IPS-18c (cell line): ENCODE data around the gene ZNF865.

Experiments
- H3K4me3 ChIP-seq: 2 replicates; pipeline ENCODE4 v1.7.0; 2013; ENCODE audit warnings: low read depth, mild to moderate bottlenecking, low read length, moderate library complexity; ENCODE audit not compliant: insufficient read depth
- H3K9me3 ChIP-seq: one replicate; pipeline ENCODE4 v1.6.1; 2013; ENCODE audit warnings: mild to moderate bottlenecking, low read length, moderate library complexity; ENCODE audit not compliant: control insufficient read depth, insufficient read depth

Gene ZNF865

DNA sequence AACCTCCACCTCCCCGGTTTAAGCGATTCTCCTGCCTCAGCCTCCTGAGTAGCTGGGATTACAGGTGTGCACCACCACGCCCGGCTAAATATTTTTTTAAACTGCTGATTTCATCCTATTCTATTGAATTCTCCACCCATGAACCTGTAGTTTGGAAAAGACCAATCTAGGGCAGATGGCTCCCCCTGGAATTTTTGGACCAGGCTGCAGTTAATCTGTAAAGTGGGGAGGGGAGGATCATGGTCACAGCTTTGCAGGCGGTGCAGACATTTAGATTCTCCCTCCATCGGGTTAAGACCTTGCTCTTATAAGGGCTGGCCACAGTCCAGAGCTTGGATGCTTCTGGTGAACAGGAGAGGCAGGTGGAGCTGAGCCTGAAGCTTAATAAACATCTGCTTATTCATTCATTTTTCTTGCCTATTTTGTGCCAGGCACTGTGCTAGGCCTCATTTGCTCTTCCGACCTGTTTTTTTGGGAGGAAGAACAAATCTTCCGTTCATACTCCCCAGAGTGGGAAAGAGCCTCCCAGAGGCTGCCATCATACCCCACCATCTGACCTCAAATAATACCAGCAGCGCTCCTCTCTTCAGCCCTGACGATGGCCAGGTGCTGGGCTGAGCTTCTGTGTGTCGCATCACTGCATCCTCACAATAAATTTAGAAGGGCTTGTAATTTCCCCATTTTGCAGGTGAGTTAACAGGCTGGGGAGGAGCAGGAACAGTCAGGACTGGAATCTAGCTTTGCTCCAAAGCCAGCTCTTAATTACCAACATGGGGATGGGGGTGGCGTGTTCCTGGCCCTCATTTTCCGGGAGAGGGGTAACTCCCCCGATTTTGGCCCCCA, 41.7 kb downstream of the ZNF865 start:
- H3K4me3 ChIP-seq, result peak overlapping the region; percentile 89
- H3K9me3 ChIP-seq, result no peaks in the 10 kb centered on the region

DNA sequence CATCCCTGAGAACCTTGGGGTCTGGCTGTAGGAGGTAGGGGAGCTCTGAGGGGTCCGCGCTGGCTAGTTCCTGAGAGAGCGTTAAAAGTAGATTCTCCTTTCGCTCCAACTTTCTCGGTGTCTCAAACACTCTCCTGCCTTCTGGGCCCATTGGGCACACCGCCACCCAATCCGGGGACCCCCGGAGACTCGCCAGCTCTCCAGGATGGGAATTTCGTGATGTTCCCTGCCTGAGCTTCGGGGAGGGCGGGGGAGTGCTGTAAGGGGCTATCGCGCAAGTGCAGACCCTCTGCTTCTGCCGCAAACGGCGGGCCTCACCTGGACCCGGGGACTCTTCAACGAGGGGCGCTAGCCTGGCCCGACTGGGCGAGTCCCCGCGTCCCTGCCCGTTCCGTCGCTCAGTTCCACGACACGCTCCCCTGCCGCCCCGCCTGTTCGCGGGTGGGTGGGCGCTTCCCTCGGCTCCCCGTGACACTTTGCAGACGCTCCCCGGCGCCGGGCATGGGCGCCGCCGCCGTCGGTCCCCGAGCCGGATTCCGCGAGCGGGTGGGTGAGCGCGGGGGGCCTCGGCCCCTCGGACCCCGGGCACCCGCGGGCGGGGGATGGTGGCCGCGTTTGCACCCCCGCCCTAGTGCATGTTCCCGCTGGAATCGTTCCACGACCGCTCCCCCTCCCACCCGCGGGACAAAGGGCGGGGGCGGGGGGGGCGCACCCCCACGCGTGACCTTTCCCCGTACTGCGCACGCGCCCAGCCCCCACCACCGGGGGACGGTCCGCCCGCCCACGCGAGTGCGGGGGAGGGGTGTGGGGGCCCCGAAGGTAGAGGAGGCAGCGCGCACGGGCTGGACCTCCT, 42.5 kb downstream of the ZNF865 start, which contains the start of gene CCDC106:
TSS of gene CCDC106 (plus strand) at position 481 of the 853 bp plus-strand sequence. CDS start 835 bp downstream, outside the sequence.
- Histone ChIP-seq H3K9me3 (no peaks in the 10 kb centered on the region), H3K4me3 (peak within 1 kb of the TSS; percentile 89)

DNA sequence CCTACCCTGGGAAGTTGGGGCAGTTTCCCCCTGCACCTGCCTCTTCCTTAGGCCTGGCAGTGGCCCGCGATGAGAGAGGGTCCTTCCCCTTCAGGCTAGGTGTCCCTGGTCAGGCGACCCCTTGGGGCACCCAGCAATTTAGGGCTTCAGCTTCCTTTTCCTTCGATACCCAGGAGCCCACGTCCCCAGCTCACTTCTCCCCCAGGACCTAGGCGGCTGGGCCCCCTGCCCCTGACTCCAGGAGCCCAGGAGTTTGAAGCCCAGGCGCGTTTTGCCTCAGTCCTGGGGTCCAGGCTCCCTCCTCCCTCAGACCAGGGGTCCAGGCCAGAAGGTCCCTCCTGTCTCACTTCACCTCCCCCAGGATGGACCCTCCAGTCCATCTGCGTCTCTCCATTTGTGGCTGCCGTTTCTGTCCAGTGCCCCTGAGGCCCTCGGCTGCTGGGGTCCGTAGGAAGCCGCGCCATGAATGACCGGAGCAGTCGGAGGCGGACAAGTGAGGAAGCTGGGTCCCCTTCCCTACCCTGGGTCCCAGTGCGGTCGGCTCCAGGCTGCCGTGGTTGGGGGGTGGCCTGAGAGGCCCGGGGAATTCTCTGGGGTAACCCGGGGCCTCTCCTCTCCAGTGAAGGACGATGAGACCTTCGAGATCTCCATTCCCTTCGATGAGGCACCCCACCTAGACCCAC, 43.3 kb downstream of the ZNF865 start:
- H3K4me3 ChIP-seq, result peak overlapping the region; percentile 89
- H3K9me3 ChIP-seq, result no peaks in the 10 kb centered on the region

DNA sequence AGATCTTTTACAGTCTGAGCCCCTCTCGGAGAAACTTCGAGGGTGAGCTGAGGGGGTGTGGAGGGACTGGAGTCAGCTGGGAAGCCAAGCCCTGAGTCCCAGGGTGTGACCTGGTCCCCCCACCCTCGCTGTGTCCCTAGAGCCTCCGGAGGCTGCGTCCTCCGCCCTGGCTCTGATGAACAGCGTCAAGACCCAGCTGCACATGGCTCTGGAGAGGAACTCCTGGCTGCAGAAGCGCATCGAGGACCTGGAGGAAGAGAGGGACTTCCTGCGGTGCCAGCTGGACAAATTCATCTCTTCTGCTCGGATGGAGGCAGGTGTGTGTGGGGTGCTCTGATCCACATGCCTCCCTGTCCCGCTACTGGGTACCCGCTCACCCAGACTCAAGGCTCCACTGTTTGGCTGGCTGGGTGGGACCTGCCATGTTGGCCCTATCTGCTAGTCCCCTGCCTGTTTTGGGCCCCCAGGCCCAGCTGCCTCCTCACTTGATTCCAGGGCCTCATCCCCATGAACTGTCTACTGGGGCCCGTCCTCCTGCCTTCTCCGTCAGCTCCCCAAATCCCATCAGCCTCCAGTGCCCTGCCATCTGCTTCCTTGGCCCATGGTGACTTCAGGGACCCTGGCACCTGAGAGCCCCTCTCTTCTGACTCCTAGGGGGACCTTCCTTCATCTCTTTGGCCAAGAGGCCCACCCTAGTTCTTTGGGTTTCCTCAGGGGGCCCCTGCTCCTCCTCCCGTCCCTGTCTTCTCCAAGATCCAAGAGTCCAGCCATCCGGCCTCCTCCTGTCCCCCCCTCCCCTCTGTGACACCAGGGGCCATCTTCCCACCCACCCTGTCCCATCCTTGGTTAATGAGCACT, 44.0 kb downstream of the ZNF865 start:
- H3K4me3 ChIP-seq, result no peak overlapping the region
- H3K9me3 ChIP-seq, result no peaks in the 10 kb centered on the region

DNA sequence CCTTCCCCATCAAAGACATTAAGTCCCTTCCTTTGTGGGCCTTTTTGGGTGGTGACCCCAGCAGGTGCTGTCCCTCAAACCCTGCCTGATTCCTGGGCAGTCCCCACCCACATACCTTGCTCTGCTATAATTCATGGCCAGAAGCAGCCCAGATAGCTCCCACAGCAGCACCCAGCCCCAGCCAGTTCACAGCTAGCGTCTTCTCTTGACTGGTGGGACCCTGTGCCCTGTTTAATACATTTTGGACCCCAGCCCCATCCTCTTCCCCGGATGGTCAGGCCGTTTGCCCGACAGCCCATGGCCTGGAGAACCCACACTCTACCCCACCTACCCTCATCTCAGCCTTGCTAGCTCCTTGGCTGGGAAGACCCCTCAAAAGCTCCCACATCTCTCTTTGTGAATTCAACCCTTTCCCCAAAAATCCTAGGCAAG, 44.7 kb downstream of the ZNF865 start:
- Histone ChIP-seq H3K9me3 (no peaks in the 10 kb centered on the region), H3K4me3 (no peak overlapping the region)

DNA sequence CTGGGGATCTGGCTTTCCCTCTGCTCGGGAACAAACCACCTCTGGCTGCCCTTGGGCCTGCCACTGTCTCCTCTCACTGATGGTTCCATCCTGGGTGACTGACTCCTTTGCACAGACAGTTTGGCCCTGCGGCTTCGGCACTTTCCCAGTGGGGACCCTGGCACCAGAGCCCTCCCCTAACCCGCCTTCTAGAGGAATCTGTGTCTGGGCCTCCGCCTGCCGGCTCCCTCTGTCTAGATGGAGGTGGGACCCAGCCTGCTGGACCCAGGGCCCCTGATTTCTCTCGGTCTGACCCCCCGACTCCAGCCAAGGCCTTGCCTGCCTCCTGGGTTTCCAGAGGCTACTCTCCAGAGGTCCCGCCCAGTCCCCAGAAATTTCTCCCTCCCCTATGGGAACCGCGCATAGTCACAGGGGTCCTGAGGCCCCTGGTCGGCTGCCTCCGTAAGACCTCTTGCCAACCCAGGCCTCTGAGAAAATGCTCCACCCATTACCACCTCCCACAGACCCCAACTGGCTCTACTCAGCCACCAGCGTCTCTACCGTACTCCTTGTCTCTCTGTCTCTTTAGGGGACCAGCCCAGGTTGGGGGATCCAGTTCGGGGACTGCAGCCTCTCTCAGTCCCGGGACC, 45.3 kb downstream of the ZNF865 start:
- Histone ChIP-seq H3K4me3 (no peak overlapping the region), H3K9me3 (no peaks in the 10 kb centered on the region)

DNA sequence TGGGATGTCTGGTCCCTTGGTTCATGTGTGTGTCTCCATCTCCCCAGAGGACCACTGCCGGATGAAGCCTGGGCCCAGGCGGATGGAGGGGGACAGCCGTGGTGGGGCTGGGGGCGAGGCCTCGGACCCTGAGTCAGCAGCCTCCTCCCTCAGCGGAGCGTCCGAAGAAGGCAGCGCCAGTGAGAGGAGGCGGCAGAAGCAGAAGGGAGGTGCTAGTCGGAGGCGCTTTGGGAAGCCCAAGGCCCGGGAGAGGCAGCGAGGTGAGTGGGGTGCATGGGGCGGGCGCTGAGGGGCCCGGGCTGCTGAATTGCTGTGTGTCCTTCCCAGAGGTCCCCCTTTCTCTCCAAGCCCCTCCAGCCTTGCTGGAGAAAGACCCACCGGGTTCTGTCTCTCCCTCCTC, 45.8 kb downstream of the ZNF865 start:
- Histone ChIP-seq H3K4me3 (no peak overlapping the region), H3K9me3 (no peaks in the 10 kb centered on the region)

DNA sequence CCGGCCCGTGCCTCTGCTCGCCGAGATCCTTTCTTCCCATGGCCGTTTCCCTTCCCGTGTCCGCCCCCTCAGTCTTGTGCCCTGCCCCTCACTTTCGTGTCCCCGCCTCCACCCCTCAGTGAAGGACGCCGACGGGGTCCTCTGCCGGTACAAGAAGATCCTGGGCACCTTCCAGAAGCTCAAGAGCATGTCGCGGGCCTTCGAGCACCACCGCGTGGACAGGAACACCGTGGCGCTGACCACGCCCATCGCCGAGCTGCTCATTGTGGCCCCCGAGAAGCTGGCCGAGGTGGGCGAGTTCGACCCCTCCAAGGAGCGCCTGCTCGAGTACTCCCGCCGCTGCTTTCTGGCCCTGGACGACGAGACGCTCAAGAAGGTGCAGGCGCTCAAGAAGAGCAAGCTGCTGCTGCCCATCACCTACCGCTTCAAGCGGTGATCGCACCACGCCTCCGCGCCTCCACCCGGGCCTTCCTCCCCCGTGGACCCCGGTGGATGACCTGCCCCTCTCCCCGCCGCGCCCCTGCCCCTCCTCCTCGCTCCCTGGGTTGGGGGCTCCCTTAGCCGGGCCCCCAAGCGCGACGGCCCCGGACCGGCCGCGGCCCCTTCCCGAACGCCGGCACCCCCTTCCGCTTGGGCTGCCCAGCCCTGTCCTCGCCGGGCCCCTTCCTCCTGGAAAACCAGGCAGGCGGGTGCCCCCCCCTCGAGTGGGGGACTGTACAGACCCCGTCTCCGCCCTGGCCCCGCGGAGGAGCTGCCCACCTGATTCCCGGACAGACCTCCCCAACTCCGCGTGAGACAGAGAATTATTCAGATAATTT, 47.1 kb downstream of the ZNF865 start:
- peak overlapping the region; percentile 31; the same call in 1 of the 2 replicates for H3K4me3 ChIP-seq
- H3K9me3 ChIP-seq, result no peaks in the 10 kb centered on the region

DNA sequence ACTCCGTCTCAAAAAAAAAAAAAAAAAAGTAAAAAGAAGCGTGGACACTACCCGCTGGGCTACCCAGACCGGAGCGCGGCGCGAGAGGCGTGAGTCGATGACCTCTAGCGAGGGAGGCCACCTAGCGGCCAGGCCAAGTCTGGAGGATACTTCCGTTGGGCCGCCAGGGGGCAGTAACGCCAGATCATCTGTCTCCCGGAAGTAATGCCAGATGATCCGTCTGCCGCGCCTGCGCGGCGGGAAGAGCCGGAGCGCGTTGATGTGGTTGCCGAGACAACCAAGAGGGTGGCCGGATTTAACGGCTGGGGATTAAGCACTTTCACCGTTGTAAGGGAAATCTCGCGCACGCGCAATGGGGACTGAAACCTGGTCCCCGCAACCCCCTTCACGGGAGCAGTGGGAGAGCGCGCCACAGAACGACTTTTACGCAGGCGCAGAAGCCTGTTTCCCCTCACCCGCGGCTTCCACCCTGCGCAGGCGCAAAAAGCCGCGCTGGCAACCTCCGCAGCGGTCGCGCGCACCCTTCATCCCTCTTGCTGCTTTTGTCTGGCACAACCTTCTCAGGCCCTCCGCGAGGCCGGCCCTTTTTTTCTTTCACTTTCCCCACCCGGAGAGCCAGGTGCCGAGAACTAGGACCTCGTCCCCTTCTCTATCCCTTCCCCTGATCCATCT, 48.3 kb downstream of the ZNF865 start:
- H3K4me3 ChIP-seq, result peak overlapping the region; percentile 79
- no peaks in the 10 kb centered on the region for H3K9me3 ChIP-seq

DNA sequence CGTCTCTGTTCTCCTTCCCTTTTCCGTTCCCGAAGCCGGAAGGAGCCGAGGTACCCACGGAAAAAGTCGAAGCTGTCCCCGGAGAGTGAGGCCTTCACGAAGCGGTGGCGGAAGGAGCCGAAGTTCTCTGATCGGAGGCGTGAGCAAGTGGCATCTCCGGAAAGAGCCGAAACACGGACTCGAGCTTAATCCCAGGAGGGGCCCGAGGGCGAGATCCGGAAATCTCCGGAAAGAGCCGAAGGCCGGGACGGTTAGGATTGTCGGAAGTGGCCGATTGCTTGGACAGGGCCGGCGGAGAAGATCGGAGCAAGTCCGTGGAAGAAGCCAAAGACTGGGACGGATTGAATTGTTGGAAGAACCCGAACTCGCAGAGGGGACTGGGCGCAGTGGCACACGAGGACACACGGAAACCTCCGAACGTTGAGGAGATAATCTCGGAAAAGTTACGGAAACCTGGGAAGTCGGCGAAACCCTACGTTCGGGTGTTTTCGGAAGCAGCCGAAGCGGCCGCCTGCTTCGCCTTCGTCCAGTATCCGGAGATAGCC, 48.9 kb downstream of the ZNF865 start:
- peaks cover 2% of the 10 kb centered on the region for H3K9me3 ChIP-seq
- peak overlapping the region; percentile 79 for H3K4me3 ChIP-seq

DNA sequence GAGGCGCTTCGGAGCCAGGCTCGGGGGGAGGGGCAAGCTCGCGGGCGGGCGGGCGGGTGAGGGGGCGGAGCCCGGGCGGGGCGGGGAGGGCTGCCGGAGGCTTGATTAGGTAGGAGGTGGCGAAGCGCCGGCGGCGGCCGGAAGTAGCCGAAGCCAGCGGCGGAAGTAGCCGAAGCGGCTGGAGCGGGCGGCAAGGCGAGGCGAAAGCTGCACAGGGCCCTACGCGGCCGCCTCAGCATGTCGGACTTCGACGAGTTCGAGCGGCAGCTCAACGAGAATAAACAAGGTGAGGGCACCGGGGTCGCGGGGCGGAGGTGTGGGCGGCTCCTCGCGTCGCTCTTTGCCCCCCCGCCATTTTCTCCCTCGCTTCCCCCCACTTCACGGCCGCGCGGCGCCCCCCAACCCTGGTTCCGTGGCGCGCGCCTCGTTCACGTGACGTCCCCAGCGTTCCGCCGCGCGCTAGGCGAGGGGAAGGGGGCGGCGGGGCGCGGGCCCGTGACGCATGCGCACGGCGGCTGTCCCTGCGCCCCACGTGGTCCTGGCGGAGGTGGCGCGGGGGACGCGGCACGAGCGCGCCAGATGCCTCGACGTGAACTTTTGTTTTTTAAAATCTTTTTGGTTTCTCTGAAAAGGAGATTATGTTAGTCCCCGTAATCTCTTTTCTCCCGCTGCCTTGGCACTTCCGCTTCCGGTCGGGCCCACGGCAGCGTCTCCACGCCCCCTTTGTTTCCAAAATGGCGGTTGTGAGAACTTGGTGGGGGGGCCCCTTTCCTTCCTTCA, 49.6 kb downstream of the ZNF865 start, which contains the start of gene U2AF2:
TSS of gene U2AF2 (plus strand) at position 168 of the 780 bp plus-strand sequence. CDS start at position 238, 70 bp downstream.
- Histone ChIP-seq H3K4me3 (peak within 1 kb of the TSS; percentile 97), H3K9me3 (peaks cover 2% of the 10 kb centered on the region)

DNA sequence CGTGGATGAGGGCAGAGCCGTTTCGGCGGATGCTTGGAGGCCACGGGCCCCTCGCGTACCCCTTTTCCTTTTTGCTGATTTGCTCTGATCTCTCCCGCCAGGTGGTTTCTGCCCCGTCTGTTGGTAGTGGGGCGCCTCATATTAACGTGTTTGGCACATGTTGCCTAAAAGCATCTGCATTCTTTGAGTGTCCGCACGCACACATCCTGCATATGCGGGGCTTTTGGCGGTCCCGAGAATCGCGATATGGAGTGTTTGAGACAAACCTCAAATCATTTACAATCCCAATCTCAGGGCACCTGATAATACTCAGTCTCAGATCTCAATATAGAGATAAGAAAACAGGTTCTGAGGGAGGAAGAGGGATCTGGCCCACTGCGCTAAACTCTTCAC, 50.2 kb downstream of the ZNF865 start:
- Histone ChIP-seq H3K9me3 (peaks cover 2% of the 10 kb centered on the region), H3K4me3 (peak overlapping the region; percentile 97)

DNA sequence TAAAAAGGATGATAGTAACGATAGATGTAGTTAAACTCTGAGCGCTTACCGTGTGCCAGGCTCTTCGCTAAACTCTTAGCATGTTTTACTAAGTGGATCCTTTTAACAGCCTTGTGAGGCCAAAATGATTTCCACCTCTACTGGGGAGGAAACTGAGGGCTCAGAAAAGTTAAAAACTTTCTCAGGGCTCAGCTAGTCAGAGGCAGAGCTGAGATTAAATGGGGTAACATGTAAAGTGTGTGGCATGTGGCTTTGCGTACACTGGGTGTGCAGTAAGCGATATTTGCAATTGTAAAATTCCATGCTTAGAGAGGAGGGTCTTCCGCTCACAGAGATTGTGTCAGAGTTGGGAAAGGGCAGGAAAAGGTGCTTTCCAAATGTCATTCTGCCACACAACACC, 51.1 kb downstream of the ZNF865 start:
- H3K4me3 ChIP-seq, result peak overlapping the region; percentile 97
- peaks cover 2% of the 10 kb centered on the region for H3K9me3 ChIP-seq
